ENCODE data around the gene SUCLG2.

DNA sequence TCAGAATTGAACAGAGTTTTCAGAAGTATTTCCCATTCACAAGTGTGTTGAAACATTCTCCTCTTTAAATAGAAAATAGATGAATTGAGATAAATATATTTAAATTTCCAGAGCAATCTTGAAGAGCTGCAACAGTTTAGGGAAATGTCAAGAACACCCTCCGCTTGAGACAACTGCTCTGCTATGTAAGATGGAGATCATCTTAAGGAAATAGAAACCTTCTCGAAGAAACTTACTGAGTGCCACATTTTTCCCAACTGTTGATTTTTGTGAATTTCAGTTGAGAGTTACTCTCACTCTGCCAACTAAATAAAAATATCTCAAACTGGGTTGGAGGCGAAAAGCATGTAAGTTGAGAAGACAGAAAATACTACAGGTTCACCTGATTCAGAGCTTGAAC lies 78.0 kb downstream of the SUCLG2 start:
- TF ChIP-seq POLR2A (IDR thresholded peaks at IDR 0.05; ENCODE audit: low read length) (no peak), CTCF (IDR thresholded peaks at IDR 0.05) (no peak), EP300 (IDR thresholded peaks at IDR 0.05) (no peak), ESRRA (IDR thresholded peaks at IDR 0.05; ENCODE audit: borderline replicate concordance, low read length) (no peak), FOSL2 (IDR thresholded peaks at IDR 0.05) (no peak), FOSL2 (CRISPR knock-in tag; IDR thresholded peaks at IDR 0.05) (no peak), REST (IDR thresholded peaks at IDR 0.05) (no peak), JUN (IDR thresholded peaks at IDR 0.05) (no peak), RFX5 (IDR thresholded peaks at IDR 0.05) (no peak), NR3C1 (IDR thresholded peaks at IDR 0.05) (no peak)
- TF ChIP-seq, protein P1, sequence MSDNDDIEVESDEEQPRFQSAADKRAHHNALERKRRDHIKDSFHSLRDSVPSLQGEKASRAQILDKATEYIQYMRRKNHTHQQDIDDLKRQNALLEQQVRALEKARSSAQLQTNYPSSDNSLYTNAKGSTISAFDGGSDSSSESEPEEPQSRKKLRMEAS (IDR thresholded peaks at IDR 0.05), result no peak
